NAMALWA (cell line): Measurements from ENCODE around the gene ZDHHC4.

Experiments
- DNase-seq: peaks from one replicate; pipeline ENCODE4 v3.0.0-alpha.2; 2015; ENCODE audit warnings: low spot score

ZDHHC4 gene

GRCh38 chr7:6577369-6578113 is at the start of gene ZDHHC4:
TSS of gene ZDHHC4 (plus strand) at chr7:6577454. CDS start at chr7:6580562, 3,108 bp downstream.
- peak; percentile 96 for DNase-seq

GRCh38 chr7:6528401-6529130 is 48.7 kb upstream of the ZDHHC4 start:
- DNase-seq, result no peak

- no peak for DNase-seq
These were observed 47.6 kb upstream of the ZDHHC4 start for GRCh38 chr7:6529643-6530042.

- DNase-seq, result peak; percentile 78
These were observed 46.4 kb upstream of the ZDHHC4 start for GRCh38 chr7:6530626-6531491.

- no peak for DNase-seq
These were observed 45.6 kb upstream of the ZDHHC4 start for GRCh38 chr7:6531492-6532279.

GRCh38 chr7:6532516-6532915 is 44.7 kb upstream of the ZDHHC4 start:
- DNase-seq, result no peak

- no peak for DNase-seq
These were observed 43.3 kb upstream of the ZDHHC4 start for GRCh38 chr7:6533893-6534495.

GRCh38 chr7:6536262-6537260 is 40.7 kb upstream of the ZDHHC4 start:
- DNase-seq, result no peak

- DNase-seq, result no peak
These were observed 34.9 kb upstream of the ZDHHC4 start for GRCh38 chr7:6542368-6542767.

- no peak for DNase-seq
These were observed 31.7 kb upstream of the ZDHHC4 start for GRCh38 chr7:6545398-6546126.

- no peak for DNase-seq
These were observed 30.6 kb upstream of the ZDHHC4 start for GRCh38 chr7:6546498-6547251.

GRCh38 chr7:6547400-6547799 is 29.9 kb upstream of the ZDHHC4 start:
- DNase-seq, result no peak

- no peak for DNase-seq
These were observed 26.2 kb upstream of the ZDHHC4 start, which contains the start of gene GRID2IP for GRCh38 chr7:6551016-6551511. TSS of gene GRID2IP (minus strand) at chr7:6551461. CDS start at chr7:6551436, 25 bp downstream.

- DNase-seq, result no peak
These were observed 23.7 kb upstream of the ZDHHC4 start for GRCh38 chr7:6553448-6554044.

GRCh38 chr7:6554848-6555247 is 22.4 kb upstream of the ZDHHC4 start:
- no peak for DNase-seq

- DNase-seq, result no peak
These were observed 21.1 kb upstream of the ZDHHC4 start for GRCh38 chr7:6556196-6556595.

GRCh38 chr7:6558837-6559236 is 18.4 kb upstream of the ZDHHC4 start:
- DNase-seq, result peak; percentile 59

- DNase-seq, result no peak
These were observed 17.4 kb upstream of the ZDHHC4 start for GRCh38 chr7:6559896-6560295.
